ENCODE results near the gene AUTS2. TPM values are rescaled to one million over a fixed set of nuclear protein-coding genes. Genes with fewer than 3 reads are reported as not detected.

Gene AUTS2
- total RNA-seq, 1 experiment from 2014 or later: 38.5 TPM

GRCh38 chr7:69703099-69703498 lies 104.8 kb downstream of the AUTS2 start:
- Histone ChIP-seq H3K9me2 (replicated peaks; ENCODE audit: insufficient read depth, low read length) (no peaks in the 10 kb centered on the region), H3K9ac (ENCODE audit: low read length) (no peak overlapping the region), H4K20me1 (ENCODE audit: insufficient read depth, low read depth, low read length) (peaks cover 4% of the 10 kb centered on the region; the same call in 1 of the 2 replicates), H3K27ac (ENCODE audit: low read length) (no peak overlapping the region), H3K4me3 (ENCODE audit: low read length) (no peak overlapping the region), H3K27me3 (ENCODE audit: low read length) (no peaks in the 10 kb centered on the region), H3K79me2 (ENCODE audit: low read length) (no peaks in the 10 kb centered on the region), H3K36me3 (ENCODE audit: insufficient read depth, low read length) (no peaks in the 10 kb centered on the region), H2AFZ (ENCODE audit: low read length) (no peak overlapping the region), H3K9me3 (ENCODE audit: low read length) (no peaks in the 10 kb centered on the region), H3K4me2 (ENCODE audit: low read depth, low read length, poor library complexity, severe bottlenecking) (peak overlapping the region; percentile 52), H3K4me1 (ENCODE audit: low read length) (peaks cover 40% of the 10 kb centered on the region)
- no peak for DNase-seq

GRCh38 chr7:69706070-69706469 lies 107.8 kb downstream of the AUTS2 start:
- Histone ChIP-seq H3K9me3 (ENCODE audit: low read length) (no peaks in the 10 kb centered on the region), H3K79me2 (ENCODE audit: low read length) (no peaks in the 10 kb centered on the region), H3K9me2 (replicated peaks; ENCODE audit: insufficient read depth, low read length) (no peaks in the 10 kb centered on the region), H3K27ac (ENCODE audit: low read length) (no peak overlapping the region), H2AFZ (ENCODE audit: low read length) (no peak overlapping the region), H3K27me3 (ENCODE audit: low read length) (no peaks in the 10 kb centered on the region), H4K20me1 (ENCODE audit: insufficient read depth, low read depth, low read length) (peaks cover 13% of the 10 kb centered on the region; the same call in 1 of the 2 replicates), H3K4me2 (ENCODE audit: low read depth, low read length, poor library complexity, severe bottlenecking) (no peak overlapping the region), H3K9ac (ENCODE audit: low read length) (no peak overlapping the region), H3K4me1 (ENCODE audit: low read length) (peaks cover 34% of the 10 kb centered on the region), H3K4me3 (ENCODE audit: low read length) (no peak overlapping the region), H3K36me3 (ENCODE audit: insufficient read depth, low read length) (no peaks in the 10 kb centered on the region)
- no peak for DNase-seq

GRCh38 chr7:69708857-69709256 lies 110.6 kb downstream of the AUTS2 start:
- no peaks in the 10 kb centered on the region for H3K36me3 ChIP-seq (ENCODE audit: insufficient read depth, low read length)
- no peak overlapping the region for H3K4me2 ChIP-seq (ENCODE audit: low read depth, low read length, poor library complexity, severe bottlenecking)
- no peaks in the 10 kb centered on the region for H3K79me2 ChIP-seq (ENCODE audit: low read length)
- H3K9me2 ChIP-seq (replicated peaks; ENCODE audit: insufficient read depth, low read length): no peaks in the 10 kb centered on the region
- H3K4me3 ChIP-seq (ENCODE audit: low read length): no peak overlapping the region
- H3K9ac ChIP-seq (ENCODE audit: low read length): no peak overlapping the region
- no peak overlapping the region for H3K27ac ChIP-seq (ENCODE audit: low read length)
- H2AFZ ChIP-seq (ENCODE audit: low read length): no peak overlapping the region
- H3K9me3 ChIP-seq (ENCODE audit: low read length): no peaks in the 10 kb centered on the region
- DNase-seq: no peak
- H3K4me1 ChIP-seq (ENCODE audit: low read length): peaks cover 12% of the 10 kb centered on the region
- H3K27me3 ChIP-seq (ENCODE audit: low read length): no peaks in the 10 kb centered on the region
- peaks cover 12% of the 10 kb centered on the region; the same call in 1 of the 2 replicates for H4K20me1 ChIP-seq (ENCODE audit: insufficient read depth, low read depth, low read length)

GRCh38 chr7:69710768-69711438 lies 112.6 kb downstream of the AUTS2 start:
- peaks cover 14% of the 10 kb centered on the region for H3K4me1 ChIP-seq (ENCODE audit: low read length)

GRCh38 chr7:69714886-69715576 lies 116.8 kb downstream of the AUTS2 start:
- no peak overlapping the region for H2AFZ ChIP-seq (ENCODE audit: low read length)
- H3K4me3 ChIP-seq (ENCODE audit: low read length): no peak overlapping the region
- H3K4me1 ChIP-seq (ENCODE audit: low read length): peaks cover 14% of the 10 kb centered on the region
- no peaks in the 10 kb centered on the region for H3K27me3 ChIP-seq (ENCODE audit: low read length)
- DNase-seq: no peak
- H3K9me2 ChIP-seq (replicated peaks; ENCODE audit: insufficient read depth, low read length): no peaks in the 10 kb centered on the region
- no peak overlapping the region for H3K4me2 ChIP-seq (ENCODE audit: low read depth, low read length, poor library complexity, severe bottlenecking)
- H3K79me2 ChIP-seq (ENCODE audit: low read length): no peaks in the 10 kb centered on the region
- H3K9me3 ChIP-seq (ENCODE audit: low read length): no peaks in the 10 kb centered on the region
- peaks cover 13% of the 10 kb centered on the region for H4K20me1 ChIP-seq (ENCODE audit: insufficient read depth, low read depth, low read length)
- no peak overlapping the region for H3K27ac ChIP-seq (ENCODE audit: low read length)
- no peak overlapping the region for H3K9ac ChIP-seq (ENCODE audit: low read length)
- no peaks in the 10 kb centered on the region for H3K36me3 ChIP-seq (ENCODE audit: insufficient read depth, low read length)

More at GRCh38 chr7:69710768-69711438, 112.6 kb downstream of the AUTS2 start:
- H4K20me1 ChIP-seq (ENCODE audit: insufficient read depth, low read depth, low read length): peaks cover 12% of the 10 kb centered on the region
- DNase-seq: no peak
- H3K4me2 ChIP-seq (ENCODE audit: low read depth, low read length, poor library complexity, severe bottlenecking): no peak overlapping the region
- no peaks in the 10 kb centered on the region for H3K9me3 ChIP-seq (ENCODE audit: low read length)
- H3K27me3 ChIP-seq (ENCODE audit: low read length): no peaks in the 10 kb centered on the region
- no peaks in the 10 kb centered on the region for H3K36me3 ChIP-seq (ENCODE audit: insufficient read depth, low read length)
- H3K4me3 ChIP-seq (ENCODE audit: low read length): no peak overlapping the region
- H3K9ac ChIP-seq (ENCODE audit: low read length): no peak overlapping the region
- no peaks in the 10 kb centered on the region for H3K79me2 ChIP-seq (ENCODE audit: low read length)
- no peak overlapping the region for H2AFZ ChIP-seq (ENCODE audit: low read length)
- H3K27ac ChIP-seq (ENCODE audit: low read length): no peak overlapping the region
- H3K9me2 ChIP-seq (replicated peaks; ENCODE audit: insufficient read depth, low read length): no peaks in the 10 kb centered on the region

GRCh38 chr7:69717221-69717620 lies 118.9 kb downstream of the AUTS2 start:
- H3K4me2 ChIP-seq (ENCODE audit: low read depth, low read length, poor library complexity, severe bottlenecking): no peak overlapping the region
- no peak overlapping the region for H3K9ac ChIP-seq (ENCODE audit: low read length)
- H2AFZ ChIP-seq (ENCODE audit: low read length): no peak overlapping the region
- H3K36me3 ChIP-seq (ENCODE audit: insufficient read depth, low read length): no peaks in the 10 kb centered on the region
- H3K4me1 ChIP-seq (ENCODE audit: low read length): peaks cover 16% of the 10 kb centered on the region
- H3K4me3 ChIP-seq (ENCODE audit: low read length): no peak overlapping the region
- H3K9me3 ChIP-seq (ENCODE audit: low read length): no peaks in the 10 kb centered on the region
- DNase-seq: no peak
- no peaks in the 10 kb centered on the region for H3K79me2 ChIP-seq (ENCODE audit: low read length)
- H3K27me3 ChIP-seq (ENCODE audit: low read length): no peaks in the 10 kb centered on the region
- peaks cover 22% of the 10 kb centered on the region for H4K20me1 ChIP-seq (ENCODE audit: insufficient read depth, low read depth, low read length)
- H3K9me2 ChIP-seq (replicated peaks; ENCODE audit: insufficient read depth, low read length): no peaks in the 10 kb centered on the region
- H3K27ac ChIP-seq (ENCODE audit: low read length): no peak overlapping the region

- Histone ChIP-seq H3K9ac (ENCODE audit: low read length) (no peak overlapping the region), H3K79me2 (ENCODE audit: low read length) (no peaks in the 10 kb centered on the region), H3K9me2 (replicated peaks; ENCODE audit: insufficient read depth, low read length) (no peaks in the 10 kb centered on the region), H3K36me3 (ENCODE audit: insufficient read depth, low read length) (no peaks in the 10 kb centered on the region), H3K4me3 (ENCODE audit: low read length) (no peak overlapping the region), H2AFZ (ENCODE audit: low read length) (no peak overlapping the region), H3K9me3 (ENCODE audit: low read length) (no peaks in the 10 kb centered on the region), H3K4me2 (ENCODE audit: low read depth, low read length, poor library complexity, severe bottlenecking) (no peak overlapping the region), H3K27me3 (ENCODE audit: low read length) (no peaks in the 10 kb centered on the region), H3K27ac (ENCODE audit: low read length) (no peak overlapping the region), H3K4me1 (ENCODE audit: low read length) (peaks cover 16% of the 10 kb centered on the region), H4K20me1 (ENCODE audit: insufficient read depth, low read depth, low read length) (peaks cover 35% of the 10 kb centered on the region)
- DNase-seq: no peak
Observed at GRCh38 chr7:69719717-69720116, 121.4 kb downstream of the AUTS2 start.

- no peaks in the 10 kb centered on the region for H3K9me3 ChIP-seq (ENCODE audit: low read length)
- H4K20me1 ChIP-seq (ENCODE audit: insufficient read depth, low read depth, low read length): peaks cover 36% of the 10 kb centered on the region
- H3K79me2 ChIP-seq (ENCODE audit: low read length): no peaks in the 10 kb centered on the region
- no peaks in the 10 kb centered on the region for H3K36me3 ChIP-seq (ENCODE audit: insufficient read depth, low read length)
- peaks cover 12% of the 10 kb centered on the region for H3K4me1 ChIP-seq (ENCODE audit: low read length)
- no peak overlapping the region for H2AFZ ChIP-seq (ENCODE audit: low read length)
- no peak for DNase-seq
- no peak overlapping the region for H3K4me2 ChIP-seq (ENCODE audit: low read depth, low read length, poor library complexity, severe bottlenecking)
- H3K27me3 ChIP-seq (ENCODE audit: low read length): no peaks in the 10 kb centered on the region
- no peak overlapping the region for H3K27ac ChIP-seq (ENCODE audit: low read length)
- no peak overlapping the region for H3K9ac ChIP-seq (ENCODE audit: low read length)
- no peak overlapping the region for H3K4me3 ChIP-seq (ENCODE audit: low read length)
- no peaks in the 10 kb centered on the region for H3K9me2 ChIP-seq (replicated peaks; ENCODE audit: insufficient read depth, low read length)
Observed at GRCh38 chr7:69722843-69723242, 124.6 kb downstream of the AUTS2 start.

Data from Karpas-422 (cell line).